GM12878 (cell line): Measurements from ENCODE around the gene PANK1. TPM values are rescaled to one million over a fixed set of nuclear protein-coding genes. Genes with fewer than 3 reads are reported as not detected.

Experiments
- ATAC-seq: fragments of 200-7000 bp; cut with Tn5 transposase; 3 replicates; pipeline ENCODE4 v1.9.1; 2020; ENCODE audit warnings: mild to moderate bottlenecking, moderate library complexity
- BruUV-seq: library from RNA; stranded (reverse); fragments of 400-500 nt; replicated peaks from 2 replicates; lab custom pipeline; 2021; lab: Mats Ljungman, UMichigan
- CTCF ChIA-PET: fragments of 300-600 bp; sonication (Branson Sonifier 250); formaldehyde crosslinking; extraction: SDS; loops from one replicate; lab custom pipeline; 2021; ENCODE audit warnings: inconsistent platforms; lab: Yijun Ruan, JAX
- POLR2A ChIA-PET: fragments of 350-600 bp; formaldehyde crosslinking; extraction: SDS; loops from one replicate; lab custom pipeline; 2021; ENCODE audit warnings: inconsistent platforms; lab: Charles Lee
- RAD21 ChIA-PET: fragments of 300-600 bp; sonication (Branson Sonifier 250); formaldehyde crosslinking; loops from one replicate; lab custom pipeline; 2023; ENCODE audit warnings: antibody characterized with exemption; ENCODE audit not compliant: unreplicated experiment; lab: Charles Lee
- SMC1A ChIA-PET: fragments of 300-600 bp; sonication (Branson Sonifier 250); formaldehyde crosslinking; loops from one replicate; lab custom pipeline; 2023; ENCODE audit not compliant: unreplicated experiment, uncharacterized antibody; lab: Charles Lee
- DNase-seq: peaks from one replicate; pipeline ENCODE4 v3.0.0-alpha.2; 2011; ENCODE audit warnings: low read depth, low spot score
- FAIRE-seq: peaks from 3 replicates; lab custom pipeline; 2011; peaks lifted over from hg19 to GRCh38; lab: Jason Lieb, UNC
- H2AFZ ChIP-seq: 2 replicates; pipeline ENCODE4 v1.6.0; 2011; ENCODE audit warnings: low read depth, low read length, control low read depth; ENCODE audit not compliant: control insufficient read depth
- H3K27ac ChIP-seq: 2 replicates; pipeline ENCODE4 v1.5.1; 2011; ENCODE audit warnings: control low read depth; ENCODE audit not compliant: control insufficient read depth, insufficient read depth
- H3K27me3 ChIP-seq, 2 experiments: replicated peaks in 1 of 2; 2 replicates each; pipeline versions ENCODE4 v1.6.0 to v1.6.1; 2011; ENCODE audit warnings: low read length in 1 of 2; ENCODE audit not compliant: control insufficient read depth in 2 of 2, insufficient read depth in 2 of 2
- H3K36me3 ChIP-seq, 2 experiments: 2 replicates each; pipeline ENCODE4 v1.5.1; 2011; ENCODE audit warnings: low read length in 1 of 2; ENCODE audit not compliant: control insufficient read depth in 2 of 2, insufficient read depth in 2 of 2
- H3K4me1 ChIP-seq: 2 replicates; pipeline ENCODE4 v1.6.1; 2011; ENCODE audit warnings: mild to moderate bottlenecking, low read length, moderate library complexity, mixed read lengths; ENCODE audit not compliant: control insufficient read depth, insufficient read depth
- H3K4me2 ChIP-seq: 2 replicates; pipeline ENCODE4 v1.6.0; 2011; ENCODE audit warnings: control low read depth; ENCODE audit not compliant: control insufficient read depth, insufficient read depth
- H3K4me3 ChIP-seq: fragments of 200-600 bp; sonication (generic); 2 replicates; pipeline ENCODE4 v1.5.1; 2016
- H3K79me2 ChIP-seq: 2 replicates; pipeline ENCODE4 v1.6.0; 2011; ENCODE audit warnings: low read length; ENCODE audit not compliant: control insufficient read depth, insufficient read depth
- H3K9ac ChIP-seq: 2 replicates; pipeline ENCODE4 v1.8.0; 2011; ENCODE audit warnings: low read length, control low read depth, mixed read lengths; ENCODE audit not compliant: control insufficient read depth, insufficient read depth
- H3K9me3 ChIP-seq: replicated peaks from 3 replicates; pipeline ENCODE4 v1.5.1; 2011; ENCODE audit warnings: mild to moderate bottlenecking, low read length; ENCODE audit not compliant: control insufficient read depth, insufficient read depth
- H4K20me1 ChIP-seq: 2 replicates; pipeline ENCODE4 v1.6.0; 2011; ENCODE audit not compliant: control insufficient read depth, insufficient read depth
- ASH2L ChIP-seq: fragments of 300-600, 200-600 bp; sonication (generic); IDR thresholded peaks from 2 replicates; pipeline ENCODE4 v1.6.1; 2017; ENCODE audit warnings: low read depth, mild to moderate bottlenecking, borderline replicate concordance
- CTCF ChIP-seq, 3 experiments: IDR thresholded peaks in 2 of 3; conservative IDR thresholded peaks in 1 of 3; 2 replicates each; pipeline ENCODE4 v1.5.1; 2011; ENCODE audit warnings: low read depth in 3 of 3, low read length in 3 of 3, mild to moderate bottlenecking in 3 of 3, control low read depth in 2 of 3, moderate library complexity in 2 of 3, inconsistent platforms in 1 of 3, mixed read lengths in 1 of 3; ENCODE audit not compliant: control insufficient read depth in 2 of 3, insufficient read depth in 1 of 3; ENCODE audit errors: extremely low read depth in 1 of 3
- DPF2 ChIP-seq: fragments of 450-650 bp; IDR thresholded peaks from 2 replicates; pipeline ENCODE4 v1.6.1; 2017; ENCODE audit warnings: mild to moderate bottlenecking
- EP300 ChIP-seq, 2 experiments: fragments of 150-350 bp in 1 of 2; IDR thresholded peaks; 2 replicates each; pipeline ENCODE4 v1.6.1; 2011 to 2012; ENCODE audit warnings: low read depth in 2 of 2, low read length in 2 of 2, borderline replicate concordance in 1 of 2, improper control_type of control experiment in 1 of 2, inconsistent platforms in 1 of 2; ENCODE audit not compliant: control insufficient read depth in 1 of 2
- MXI1 ChIP-seq: fragments of 150-350 bp; IDR thresholded peaks from 2 replicates; pipeline ENCODE4 v1.6.1; 2011; ENCODE audit warnings: low read depth, mild to moderate bottlenecking, inconsistent platforms, low read length, improper control_type of control experiment
- NR2C1 ChIP-seq: fragments of 450-650 bp; IDR thresholded peaks from 2 replicates; pipeline ENCODE4 v1.6.1; 2017; ENCODE audit warnings: antibody characterized with exemption, mild to moderate bottlenecking, moderate library complexity
- NR2F1 ChIP-seq: fragments of 450-650 bp; conservative IDR thresholded peaks from 2 replicates; pipeline ENCODE4 v1.6.1; 2017; ENCODE audit warnings: mild to moderate bottlenecking
- PAX5 ChIP-seq: IDR thresholded peaks from 2 replicates; pipeline ENCODE4 v1.6.1; 2011; ENCODE audit warnings: low read depth, low read length, borderline replicate concordance
- SIN3A ChIP-seq: IDR thresholded peaks from 2 replicates; pipeline ENCODE4 v1.6.1; 2012; ENCODE audit warnings: low read depth, low read length, improper control_type of control experiment
- WGBS: methylation state at CpG from one replicate; pipeline ENCODE4 v1.1.6; 2016; ENCODE audit warnings: low lambda C conversion rate; ENCODE audit not compliant: insufficient replicate concordance, insufficient coverage; ENCODE audit errors: missing lambda C conversion rate; 5-methylcytosine and 5-hydroxymethylcytosine counted together
- in situ Hi-C: fragments of 300-500 bp; cut with MboI; formaldehyde crosslinking; loops from 9 replicates; pipeline ENCODE4 v1.14.3; 2018; ENCODE audit warnings: mixed read lengths
- intact Hi-C: fragments of 100-400 bp; cut with micrococcal nuclease; formaldehyde crosslinking; loops from one replicate; pipeline ENCODE4 v1.14.2; 2022; ENCODE audit not compliant: unreplicated experiment
- polyA plus RNA-seq, 11 experiments: library from polyadenylated mRNA; depleted of rRNA in 4 of 11; unstranded in 6 of 11; stranded (reverse) in 5 of 11; fragments of >200 nt; fragmentation: Nextera tagmentation in 4 of 11; fragmentation: Illumina TruSeq in 1 of 11; extraction: Ambion mirVana in 4 of 11; extraction: Trizol in 1 of 11; gene quantifications; 1 replicate in 1 of 11; 2 replicates in 10 of 11; pipeline versions ENCODE4 v1.2.1 to v1.2.3, GENCODE V29; 2011 to 2016; ENCODE audit warnings: inconsistent platforms in 2 of 11, missing spikeins in 2 of 11, low read depth in 1 of 11
- total RNA-seq, 4 experiments: library from RNA; depleted of rRNA in 3 of 4; stranded (reverse); fragments of >200 nt in 3 of 4; fragmentation: Illumina TruSeq in 1 of 4; extraction: Trizol in 1 of 4; gene quantifications; 2 replicates each; pipeline versions ENCODE4 v1.2.1 to v1.2.3, GENCODE V29; 2013 to 2021
- TF ChIP-seq, protein P1 (sequence below): fragments of 450-650 bp; IDR thresholded peaks from 2 replicates; pipeline ENCODE4 v1.6.1; 2017; ENCODE audit warnings: antibody characterized with exemption, mild to moderate bottlenecking, moderate library complexity

PANK1 gene
- total and polyA plus RNA-seq, 10 of the 15 experiments (the other 5 are each of a cell fraction or from before 2014, with no cell fraction given): 1.9 to 10.6 (median 5.8) TPM

- intact Hi-C loops: no loop called here
- Histone ChIP-seq H3K27me3 (no peaks in the 10 kb centered on the region), H3K9me3 (no peaks in the 10 kb centered on the region; the same call in 2 of the 3 replicates), H3K36me3 (no peaks in the 10 kb centered on the region), H3K4me2 (no peak overlapping the region), H4K20me1 (no peaks in the 10 kb centered on the region), H2AFZ (no peak overlapping the region), H3K4me3 (no peak overlapping the region), H3K27ac (no peak overlapping the region), H3K79me2 (no peaks in the 10 kb centered on the region), H3K4me1 (no peaks in the 10 kb centered on the region), H3K9ac (no peak overlapping the region)
- SMC1A ChIA-PET: interaction anchor here (0.8 to 2.0 kb wide), 3 partner anchors 12 to 138 kb away, joined by 3 to 6 read pairs (median 3); no protein-coding TSS in a partner anchor
- in situ Hi-C loops: loop anchor here (10.0 kb wide), 1 partner anchor 131 kb away; no protein-coding TSS in a partner anchor
- no peak for DNase-seq
- 0 out of 6 replicates have a peak, but pooled peaks of 1 of the 3 experiments have one; percentile 2 for TF ChIP-seq CTCF (IDR thresholded peaks at IDR 0.05 in 2 of 3, conservative IDR thresholded peaks at IDR 0.05 in 1 of 3; ENCODE audit: control insufficient read depth in 2 of 3, extremely low read depth in 1 of 3, insufficient read depth in 1 of 3, low read depth in 3 of 3, low read length in 3 of 3)
- no peak for TF ChIP-seq DPF2
- RAD21 ChIA-PET: no interaction called here
- 46% methylated on average over 7 of the region's 7 CpGs for WGBS
- POLR2A ChIA-PET: no interaction called here
- no TSS peak for BruUV-seq
- CTCF ChIA-PET: interaction anchor here (1.1 to 1.6 kb wide), 2 partner anchors 75 to 129 kb away, joined by 3 read pairs; no protein-coding TSS in a partner anchor
- ATAC-seq: no peak
- no peak for FAIRE-seq
Observed at GRCh38 chr10:89555688-89556445, 89.2 kb downstream of the PANK1 start.

DNA sequence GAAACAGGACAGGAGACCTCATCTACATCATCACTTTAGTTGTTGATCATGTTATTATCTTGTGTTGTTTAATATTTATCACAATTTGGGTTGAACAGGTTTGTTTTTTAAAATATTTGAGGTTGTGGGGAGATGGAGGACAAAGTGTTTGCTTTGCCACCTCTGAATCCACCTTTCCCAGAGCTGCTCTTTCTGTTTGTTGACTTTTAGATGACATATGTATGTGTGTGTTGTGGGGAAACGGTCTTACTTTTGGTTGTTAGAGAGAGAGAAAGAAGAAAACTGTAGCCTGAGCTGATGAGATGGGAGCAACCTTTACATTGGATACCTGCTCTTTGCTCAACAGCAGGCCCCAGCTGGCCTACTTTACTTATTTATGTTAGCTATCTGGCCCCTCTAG is 90.6 kb downstream of the PANK1 start:
- H3K27me3 ChIP-seq: no peaks in the 10 kb centered on the region
- no peak overlapping the region for H2AFZ ChIP-seq
- no peak overlapping the region for H3K4me2 ChIP-seq
- POLR2A ChIA-PET: no interaction called here
- RAD21 ChIA-PET: no interaction called here
- DNase-seq: no peak
- SMC1A ChIA-PET: interaction anchor here (1.1 to 1.4 kb wide), 2 partner anchors 122 to 183 kb away, joined by 3 read pairs; no protein-coding TSS in a partner anchor
- no peak overlapping the region for H3K9ac ChIP-seq
- 0% methylated on average over 1 of the region's 1 CpG for WGBS
- no peaks in the 10 kb centered on the region; the same call in 2 of the 3 replicates for H3K9me3 ChIP-seq
- H3K36me3 ChIP-seq: no peaks in the 10 kb centered on the region
- intact Hi-C loops (no loop called here), in situ Hi-C loops (loop anchor here (10.0 kb wide), 1 partner anchor 130 kb away; no protein-coding TSS in a partner anchor)
- BruUV-seq: no TSS peak
- no peak overlapping the region for H3K27ac ChIP-seq
- no peaks in the 10 kb centered on the region for H3K4me1 ChIP-seq
- no peak for ATAC-seq
- CTCF ChIA-PET: interaction anchor here (0.8 kb wide), 1 partner anchor 10 kb away, joined by 3 read pairs; no protein-coding TSS in a partner anchor
- H4K20me1 ChIP-seq: no peaks in the 10 kb centered on the region
- H3K79me2 ChIP-seq: no peaks in the 10 kb centered on the region
- no peak for FAIRE-seq
- no peak overlapping the region for H3K4me3 ChIP-seq
- TF ChIP-seq NR2C1 (no peak), PAX5 (no peak), MXI1 (no peak), SIN3A (no peak), EP300 (IDR thresholded peaks at IDR 0.05; ENCODE audit: borderline replicate concordance in 1 of 2, control insufficient read depth in 1 of 2, low read depth in 2 of 2, low read length in 2 of 2) (no peak), ASH2L (no peak), NR2F1 (no peak)
- TF ChIP-seq, protein P1, sequence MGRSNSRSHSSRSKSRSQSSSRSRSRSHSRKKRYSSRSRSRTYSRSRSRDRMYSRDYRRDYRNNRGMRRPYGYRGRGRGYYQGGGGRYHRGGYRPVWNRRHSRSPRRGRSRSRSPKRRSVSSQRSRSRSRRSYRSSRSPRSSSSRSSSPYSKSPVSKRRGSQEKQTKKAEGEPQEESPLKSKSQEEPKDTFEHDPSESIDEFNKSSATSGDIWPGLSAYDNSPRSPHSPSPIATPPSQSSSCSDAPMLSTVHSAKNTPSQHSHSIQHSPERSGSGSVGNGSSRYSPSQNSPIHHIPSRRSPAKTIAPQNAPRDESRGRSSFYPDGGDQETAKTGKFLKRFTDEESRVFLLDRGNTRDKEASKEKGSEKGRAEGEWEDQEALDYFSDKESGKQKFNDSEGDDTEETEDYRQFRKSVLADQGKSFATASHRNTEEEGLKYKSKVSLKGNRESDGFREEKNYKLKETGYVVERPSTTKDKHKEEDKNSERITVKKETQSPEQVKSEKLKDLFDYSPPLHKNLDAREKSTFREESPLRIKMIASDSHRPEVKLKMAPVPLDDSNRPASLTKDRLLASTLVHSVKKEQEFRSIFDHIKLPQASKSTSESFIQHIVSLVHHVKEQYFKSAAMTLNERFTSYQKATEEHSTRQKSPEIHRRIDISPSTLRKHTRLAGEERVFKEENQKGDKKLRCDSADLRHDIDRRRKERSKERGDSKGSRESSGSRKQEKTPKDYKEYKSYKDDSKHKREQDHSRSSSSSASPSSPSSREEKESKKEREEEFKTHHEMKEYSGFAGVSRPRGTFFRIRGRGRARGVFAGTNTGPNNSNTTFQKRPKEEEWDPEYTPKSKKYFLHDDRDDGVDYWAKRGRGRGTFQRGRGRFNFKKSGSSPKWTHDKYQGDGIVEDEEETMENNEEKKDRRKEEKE: no peak
